Activated naive CD8-positive, alpha-beta T cell treated with anti-CD3 and anti-CD28 coated beads, Interleukin-2, amount 10 ng/mL, durations not matched to agents 7 days and 5 days (primary cell): Measurements from ENCODE around the gene MIX23. TPM values are rescaled to one million over a fixed set of nuclear protein-coding genes. Genes with fewer than 3 reads are reported as not detected.
A peak's percentile ranks its signal among the peaks of the same experiment; 100 is the strongest.

Source experiments
- ATAC-seq: fragments of 150-1000 bp; cut with Tn5 transposase; one replicate; pipeline ENCODE4 v1.10.0; 2021; ENCODE audit warnings: low read depth, moderate library complexity
- POLR2A ChIA-PET: fragments of 350-600 bp; sonication (Branson Sonifier 250); formaldehyde crosslinking; loops from one replicate; lab custom pipeline; 2021; ENCODE audit warnings: antibody characterized with exemption; lab: Charles Lee
- DNase-seq: peaks from one replicate; pipeline ENCODE4 v3.0.0; 2021
- H3K27ac Mint-ChIP-seq: one replicate; pipeline ENCODE4 v1.8.0; 2022; ENCODE audit warnings: mild to moderate bottlenecking, mixed read lengths
- H3K27me3 Mint-ChIP-seq: one replicate; pipeline ENCODE4 v1.8.0; 2022; ENCODE audit warnings: mild to moderate bottlenecking, moderate library complexity, mixed read lengths
- H3K36me3 Mint-ChIP-seq: one replicate; pipeline ENCODE4 v1.8.0; 2021; ENCODE audit warnings: mild to moderate bottlenecking, mixed read lengths
- H3K4me1 Mint-ChIP-seq: one replicate; pipeline ENCODE4 v1.8.0; 2021; ENCODE audit warnings: mixed read lengths
- H3K4me3 Mint-ChIP-seq: one replicate; pipeline ENCODE4 v1.8.0; 2022; ENCODE audit warnings: mild to moderate bottlenecking, moderate library complexity, mixed read lengths
- H3K9me3 Mint-ChIP-seq: one replicate; pipeline ENCODE4 v1.8.0; 2021; ENCODE audit warnings: mixed read lengths
- total RNA-seq, 2 experiments: library from RNA; stranded (reverse); gene quantifications; one replicate each; pipeline ENCODE4 v1.2.3, GENCODE V29; 2021

MIX23 gene
- total RNA-seq: 10 to 100 TPM; 33.6 to 34.4 TPM

- peak within 1 kb of the TSS; percentile 90 for H3K27ac Mint-ChIP-seq
- H3K9me3 Mint-ChIP-seq: no peaks in the 10 kb centered on the region
- DNase-seq (peak; percentile 84), ATAC-seq (peak; percentile 37)
- peaks cover 16% of the 10 kb centered on the region for H3K36me3 Mint-ChIP-seq
- peak within 1 kb of the TSS; percentile 96 for H3K4me3 Mint-ChIP-seq
- POLR2A ChIA-PET: interaction anchor here (1.8 to 3.3 kb wide), 3 partner anchors 10 to 296 kb away, joined by 4 to 25 read pairs (median 14); partner anchors contain the start of genes PARP14 and WDR5B
- peaks cover 51% of the 10 kb centered on the region for H3K4me1 Mint-ChIP-seq
- no peaks in the 10 kb centered on the region for H3K27me3 Mint-ChIP-seq
These were observed at the start of gene MIX23 for GRCh38 chr3:122382888-122383666. MIX23 (minus strand) TSS chr3:122383231; CDS start chr3:122383224, 7 bp downstream.

GRCh38 chr3:122430371-122430770 is 47.3 kb upstream of the MIX23 start:
- DNase-seq (no peak), ATAC-seq (no peak)
- H3K36me3 Mint-ChIP-seq: peaks cover 61% of the 10 kb centered on the region
- H3K9me3 Mint-ChIP-seq: no peaks in the 10 kb centered on the region
- no peaks in the 10 kb centered on the region for H3K27me3 Mint-ChIP-seq
- H3K27ac Mint-ChIP-seq: no peak overlapping the region
- H3K4me3 Mint-ChIP-seq: no peak overlapping the region
- POLR2A ChIA-PET: interaction anchor here (1.1 kb wide), 1 partner anchor 14 kb away, joined by 3 read pairs; no protein-coding TSS in a partner anchor
- peaks cover 2% of the 10 kb centered on the region for H3K4me1 Mint-ChIP-seq

GRCh38 chr3:122427857-122428471 is 44.9 kb upstream of the MIX23 start:
- no peak overlapping the region for H3K27ac Mint-ChIP-seq
- POLR2A ChIA-PET: no interaction called here
- ATAC-seq (no peak), DNase-seq (no peak)
- H3K4me1 Mint-ChIP-seq: peaks cover 2% of the 10 kb centered on the region
- H3K27me3 Mint-ChIP-seq: no peaks in the 10 kb centered on the region
- no peaks in the 10 kb centered on the region for H3K9me3 Mint-ChIP-seq
- no peak overlapping the region for H3K4me3 Mint-ChIP-seq
- H3K36me3 Mint-ChIP-seq: peaks cover 53% of the 10 kb centered on the region

GRCh38 chr3:122421836-122422235 is 38.8 kb upstream of the MIX23 start:
- Mint-ChIP-seq H3K27ac (no peak overlapping the region), H3K4me3 (no peak overlapping the region), H3K4me1 (peaks cover 7% of the 10 kb centered on the region), H3K36me3 (peaks cover 30% of the 10 kb centered on the region), H3K9me3 (no peaks in the 10 kb centered on the region), H3K27me3 (no peaks in the 10 kb centered on the region)
- no peak for DNase-seq
- no peak for ATAC-seq
- POLR2A ChIA-PET: no interaction called here

GRCh38 chr3:122421101-122421500 is 38.1 kb upstream of the MIX23 start:
- DNase-seq (no peak), ATAC-seq (no peak)
- peaks cover 10% of the 10 kb centered on the region for H3K4me1 Mint-ChIP-seq
- no peaks in the 10 kb centered on the region for H3K9me3 Mint-ChIP-seq
- no peak overlapping the region for H3K27ac Mint-ChIP-seq
- POLR2A ChIA-PET: interaction anchor here (0.6 kb wide), 1 partner anchor 69 kb away, joined by 3 read pairs; no protein-coding TSS in a partner anchor
- H3K4me3 Mint-ChIP-seq: no peak overlapping the region
- H3K36me3 Mint-ChIP-seq: peaks cover 24% of the 10 kb centered on the region
- no peaks in the 10 kb centered on the region for H3K27me3 Mint-ChIP-seq

- Mint-ChIP-seq H3K4me1 (peaks cover 34% of the 10 kb centered on the region), H3K27ac (peak overlapping the region; percentile 98), H3K4me3 (peak overlapping the region; percentile 97), H3K27me3 (no peaks in the 10 kb centered on the region), H3K9me3 (no peaks in the 10 kb centered on the region), H3K36me3 (peaks cover 21% of the 10 kb centered on the region)
- POLR2A ChIA-PET: interaction anchor here (0.5 to 2.4 kb wide), 11 partner anchors 33 to 871 kb away, joined by 3 to 25 read pairs (median 5); partner anchors contain the start of genes DTX3L, FAM162A, HCLS1 and HSPBAP1
- DNase-seq: no peak
- ATAC-seq: no peak
These were observed 33.9 kb upstream of the MIX23 start for GRCh38 chr3:122416966-122417365.

GRCh38 chr3:122415762-122416654 is 33.0 kb upstream of the MIX23 start, which contains the start of gene WDR5B:
WDR5B (minus strand) TSS chr3:122416062; CDS start chr3:122415528, 534 bp downstream.
- H3K4me3 Mint-ChIP-seq: peak within 1 kb of the TSS; percentile 97
- POLR2A ChIA-PET: interaction anchor here (0.5 to 2.4 kb wide), 20 partner anchors 15 to 870 kb away, joined by 3 to 25 read pairs (median 4); partner anchors contain the start of genes DTX3L, FAM162A, HCLS1 and HSPBAP1
- ATAC-seq: peak; percentile 93
- H3K27me3 Mint-ChIP-seq: no peaks in the 10 kb centered on the region
- peak within 1 kb of the TSS; percentile 98 for H3K27ac Mint-ChIP-seq
- peak; percentile 97 for DNase-seq
- peaks cover 36% of the 10 kb centered on the region for H3K4me1 Mint-ChIP-seq
- H3K36me3 Mint-ChIP-seq: peaks cover 18% of the 10 kb centered on the region
- H3K9me3 Mint-ChIP-seq: no peaks in the 10 kb centered on the region

GRCh38 chr3:122415104-122415744 is 32.2 kb upstream of the MIX23 start:
- H3K36me3 Mint-ChIP-seq: peaks cover 21% of the 10 kb centered on the region
- H3K4me1 Mint-ChIP-seq: peaks cover 36% of the 10 kb centered on the region
- ATAC-seq (peak; percentile 50), DNase-seq (peak; percentile 38)
- H3K27me3 Mint-ChIP-seq: no peaks in the 10 kb centered on the region
- H3K4me3 Mint-ChIP-seq: peak overlapping the region; percentile 97
- H3K9me3 Mint-ChIP-seq: no peaks in the 10 kb centered on the region
- peak overlapping the region; percentile 98 for H3K27ac Mint-ChIP-seq
- POLR2A ChIA-PET: interaction anchor here (1.0 to 2.3 kb wide), 9 partner anchors 31 to 755 kb away, joined by 3 to 25 read pairs (median 5); partner anchors contain the start of genes FAM162A, HCLS1, HSPBAP1 and KPNA1

- POLR2A ChIA-PET: interaction anchor here (1.6 kb wide), 1 partner anchor 265 kb away, joined by 3 read pairs; no protein-coding TSS in a partner anchor
- Mint-ChIP-seq H3K36me3 (peaks cover 22% of the 10 kb centered on the region), H3K27ac (peak overlapping the region; percentile 98), H3K27me3 (no peaks in the 10 kb centered on the region), H3K4me3 (peak overlapping the region; percentile 97), H3K4me1 (peaks cover 36% of the 10 kb centered on the region), H3K9me3 (no peaks in the 10 kb centered on the region)
- DNase-seq: no peak
- no peak for ATAC-seq
These were observed 31.4 kb upstream of the MIX23 start for GRCh38 chr3:122414391-122414790.

- H3K4me3 Mint-ChIP-seq: no peak overlapping the region
- POLR2A ChIA-PET: no interaction called here
- H3K27me3 Mint-ChIP-seq: no peaks in the 10 kb centered on the region
- no peak for ATAC-seq
- H3K9me3 Mint-ChIP-seq: no peaks in the 10 kb centered on the region
- peaks cover 32% of the 10 kb centered on the region for H3K36me3 Mint-ChIP-seq
- peaks cover 30% of the 10 kb centered on the region for H3K4me1 Mint-ChIP-seq
- no peak for DNase-seq
- no peak overlapping the region for H3K27ac Mint-ChIP-seq
These were observed 27.6 kb upstream of the MIX23 start for GRCh38 chr3:122410639-122411038.

- peaks cover 27% of the 10 kb centered on the region for H3K4me1 Mint-ChIP-seq
- H3K27ac Mint-ChIP-seq: no peak overlapping the region
- POLR2A ChIA-PET: no interaction called here
- DNase-seq (no peak), ATAC-seq (no peak)
- peaks cover 29% of the 10 kb centered on the region for H3K36me3 Mint-ChIP-seq
- H3K27me3 Mint-ChIP-seq: no peaks in the 10 kb centered on the region
- no peaks in the 10 kb centered on the region for H3K9me3 Mint-ChIP-seq
- H3K4me3 Mint-ChIP-seq: no peak overlapping the region
These were observed 27.1 kb upstream of the MIX23 start for GRCh38 chr3:122410111-122410510.

- Mint-ChIP-seq H3K27me3 (no peaks in the 10 kb centered on the region), H3K9me3 (no peaks in the 10 kb centered on the region), H3K4me1 (peaks cover 20% of the 10 kb centered on the region), H3K4me3 (no peak overlapping the region), H3K27ac (peak overlapping the region; percentile 64), H3K36me3 (peaks cover 26% of the 10 kb centered on the region)
- no peak for ATAC-seq
- no peak for DNase-seq
- POLR2A ChIA-PET: no interaction called here
These were observed 26.4 kb upstream of the MIX23 start for GRCh38 chr3:122409446-122409845.
